Measurements from ENCODE around the gene WWP2. TPM values are rescaled to one million over a fixed set of nuclear protein-coding genes. Genes with fewer than 3 reads are reported as not detected.

The WWP2 gene
- total and polyA plus RNA-seq, 9 donors = 22.5 to 49.4 (median 39.3) TPM

- no peaks in the 10 kb centered on the region for H3K36me3 ChIP-seq
- H3K27ac ChIP-seq = peak overlapping the region in 1 of 2 donors; percentile 22
- no peaks in the 10 kb centered on the region for H3K27me3 ChIP-seq
- no peak for DNase-seq
- H3K4me1 ChIP-seq (ENCODE audit: insufficient read depth) = peaks cover 10% of the 10 kb centered on the region
- TF ChIP-seq EP300 (IDR thresholded peaks at IDR 0.05) (no peak), CTCF (IDR thresholded peaks at IDR 0.05) (no peak), POLR2A (IDR thresholded peaks at IDR 0.05) (no peak)
- 65 to 69% (median 67%) methylated on average over 13 of the region's 13 CpGs for WGBS, 3 donors
- intact Hi-C loops (cut with DNase I) = no loop called here
- H3K9me3 ChIP-seq = no peaks in the 10 kb centered on the region
- H3K4me3 ChIP-seq = no peak overlapping the region
Observed at GRCh38 chr16:69831212-69832123, 69.3 kb downstream of the WWP2 start.

GRCh38 chr16:69833357-69834282, 71.5 kb downstream of the WWP2 start:
- no peak overlapping the region for H3K27ac ChIP-seq
- no peaks in the 10 kb centered on the region for H3K9me3 ChIP-seq
- H3K4me1 ChIP-seq (ENCODE audit: insufficient read depth) = peaks cover 10% of the 10 kb centered on the region
- H3K36me3 ChIP-seq = no peaks in the 10 kb centered on the region
- H3K27me3 ChIP-seq = no peaks in the 10 kb centered on the region
- H3K4me3 ChIP-seq = no peak overlapping the region
- no peak for TF ChIP-seq POLR2A (IDR thresholded peaks at IDR 0.05)
- TF ChIP-seq CTCF (IDR thresholded peaks at IDR 0.05) = no peak
- no peak for TF ChIP-seq EP300 (IDR thresholded peaks at IDR 0.05)
- WGBS, 3 donors = 65 to 80% (median 74%) methylated on average over 7 of the region's 7 CpGs
- intact Hi-C loops (cut with DNase I) = no loop called here
- no peak for DNase-seq

GRCh38 chr16:69834807-69835466, 72.8 kb downstream of the WWP2 start:
- Histone ChIP-seq H3K4me1 (ENCODE audit: insufficient read depth) (peaks cover 10% of the 10 kb centered on the region), H3K4me3 (no peak overlapping the region), H3K36me3 (no peaks in the 10 kb centered on the region), H3K27ac (no peak overlapping the region), H3K9me3 (no peaks in the 10 kb centered on the region), H3K27me3 (no peaks in the 10 kb centered on the region)
- 95 to 96% (median 95%) methylated on average over 7 of the region's 7 CpGs for WGBS, 3 donors
- no peak for DNase-seq
- intact Hi-C loops (cut with DNase I) = no loop called here
- TF ChIP-seq CTCF (IDR thresholded peaks at IDR 0.05) (no peak), EP300 (IDR thresholded peaks at IDR 0.05) (no peak), POLR2A (IDR thresholded peaks at IDR 0.05) (no peak)

GRCh38 chr16:69836257-69836656, 74.1 kb downstream of the WWP2 start:
- Histone ChIP-seq H3K4me1 (ENCODE audit: insufficient read depth) (peaks cover 4% of the 10 kb centered on the region), H3K4me3 (no peak overlapping the region), H3K27me3 (no peaks in the 10 kb centered on the region), H3K36me3 (no peaks in the 10 kb centered on the region), H3K27ac (no peak overlapping the region), H3K9me3 (no peaks in the 10 kb centered on the region)
- no peak for TF ChIP-seq CTCF (IDR thresholded peaks at IDR 0.05)
- TF ChIP-seq EP300 (IDR thresholded peaks at IDR 0.05) = no peak
- no peak for TF ChIP-seq POLR2A (IDR thresholded peaks at IDR 0.05)
- intact Hi-C loops (cut with DNase I) = no loop called here
- DNase-seq = no peak
- 97 to 100% (median 98%) methylated on average over 1 of the region's 1 CpG for WGBS, 3 donors

Data from ovary (tissue), 9 donors.